ENCODE results near the gene WNT6. TPM values are rescaled to one million over a fixed set of nuclear protein-coding genes. Genes with fewer than 3 reads are reported as not detected.
A peak's percentile ranks its signal among the peaks of the same experiment; 100 is the strongest.

The WNT6 gene
- total RNA-seq, 2 donors from 2014 or later = not detected

DNA sequence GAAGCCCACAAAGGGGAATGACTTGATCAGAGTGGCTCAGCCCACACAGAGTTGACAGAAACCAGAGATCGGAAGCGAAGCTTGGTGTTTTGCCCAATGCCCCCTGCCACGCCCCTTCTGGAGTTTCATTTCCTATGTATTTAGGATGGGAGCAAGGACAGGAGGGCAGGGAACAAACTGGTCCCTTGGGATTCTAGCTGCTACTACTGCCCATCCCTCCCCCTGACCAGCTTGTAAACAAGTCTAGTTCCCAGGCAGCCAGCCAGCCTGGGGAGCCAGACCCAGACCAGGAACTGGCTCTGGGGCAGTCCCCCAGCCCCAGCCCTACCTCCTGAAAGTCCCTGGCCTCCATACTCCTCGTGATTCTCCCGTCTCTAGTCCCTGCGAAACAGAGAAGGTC is 8.3 kb downstream of the WNT6 start:
- peaks cover 96% of the 10 kb centered on the region for H3K27me3 Mint-ChIP-seq (ENCODE audit: insufficient read depth)
- 78 to 100% methylated on average over 1 to 6 of the region's 6 CpGs for WGBS, 2 experiments (ENCODE audit: insufficient coverage in 1 of 2, insufficient read length in 1 of 2)

DNA sequence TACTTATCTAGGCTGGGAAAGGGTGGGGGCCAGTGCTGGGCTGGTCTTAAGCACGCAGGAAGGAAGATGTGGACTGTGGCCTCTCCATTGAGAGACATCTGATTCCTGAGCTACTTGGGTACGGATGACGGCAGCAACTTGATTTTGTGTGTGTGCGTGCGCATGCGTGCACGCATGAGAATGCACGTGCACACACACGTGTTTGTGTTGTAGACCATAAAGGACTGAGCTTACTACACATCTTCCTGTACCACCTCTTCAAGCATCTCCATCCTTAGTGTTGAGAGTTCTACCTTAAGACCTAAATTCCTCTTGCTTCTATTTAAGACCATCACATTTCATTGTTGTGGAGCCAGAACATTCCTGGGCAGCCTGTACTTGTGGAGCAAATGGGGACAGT is 9.5 kb downstream of the WNT6 start:
- Histone ChIP-seq H3K36me3 (ENCODE audit: control insufficient read depth, insufficient read depth, low read length) (no peaks in the 10 kb centered on the region), H3K4me1 (ENCODE audit: control insufficient read depth, insufficient read depth, low read length) (no peaks in the 10 kb centered on the region), H3K4me3 (ENCODE audit: low read length) (no peak overlapping the region), H3K9ac (ENCODE audit: extremely low read depth, low read length, poor library complexity, severe bottlenecking) (no peak overlapping the region), H3K27me3 (ENCODE audit: control insufficient read depth, insufficient read depth, low read length, poor library complexity, severe bottlenecking) (peaks cover 95% of the 10 kb centered on the region), H3K27ac (ENCODE audit: low read depth, low read length) (no peak overlapping the region), H3K9me3 (ENCODE audit: control insufficient read depth, low read length) (no peaks in the 10 kb centered on the region)
- no peak overlapping the region for H3K27ac Mint-ChIP-seq
- no peaks in the 10 kb centered on the region for H3K36me3 Mint-ChIP-seq (ENCODE audit: low read depth)
- H3K27me3 Mint-ChIP-seq (ENCODE audit: insufficient read depth) = peaks cover 96% of the 10 kb centered on the region
- no peak overlapping the region for H3K4me3 Mint-ChIP-seq
- peaks cover 4% of the 10 kb centered on the region for H3K4me1 Mint-ChIP-seq
- 88 to 91% methylated on average over 9 of the region's 9 CpGs for WGBS, 2 experiments (ENCODE audit: insufficient coverage in 1 of 2, insufficient read length in 1 of 2)
- no peak for DNase-seq
- no peaks in the 10 kb centered on the region for H3K9me3 Mint-ChIP-seq
- TF ChIP-seq, protein P1, sequence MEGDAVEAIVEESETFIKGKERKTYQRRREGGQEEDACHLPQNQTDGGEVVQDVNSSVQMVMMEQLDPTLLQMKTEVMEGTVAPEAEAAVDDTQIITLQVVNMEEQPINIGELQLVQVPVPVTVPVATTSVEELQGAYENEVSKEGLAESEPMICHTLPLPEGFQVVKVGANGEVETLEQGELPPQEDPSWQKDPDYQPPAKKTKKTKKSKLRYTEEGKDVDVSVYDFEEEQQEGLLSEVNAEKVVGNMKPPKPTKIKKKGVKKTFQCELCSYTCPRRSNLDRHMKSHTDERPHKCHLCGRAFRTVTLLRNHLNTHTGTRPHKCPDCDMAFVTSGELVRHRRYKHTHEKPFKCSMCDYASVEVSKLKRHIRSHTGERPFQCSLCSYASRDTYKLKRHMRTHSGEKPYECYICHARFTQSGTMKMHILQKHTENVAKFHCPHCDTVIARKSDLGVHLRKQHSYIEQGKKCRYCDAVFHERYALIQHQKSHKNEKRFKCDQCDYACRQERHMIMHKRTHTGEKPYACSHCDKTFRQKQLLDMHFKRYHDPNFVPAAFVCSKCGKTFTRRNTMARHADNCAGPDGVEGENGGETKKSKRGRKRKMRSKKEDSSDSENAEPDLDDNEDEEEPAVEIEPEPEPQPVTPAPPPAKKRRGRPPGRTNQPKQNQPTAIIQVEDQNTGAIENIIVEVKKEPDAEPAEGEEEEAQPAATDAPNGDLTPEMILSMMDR (conservative IDR thresholded peaks at IDR 0.05) = no peak

More for the DNA sequence above, 8.3 kb downstream of the WNT6 start:
- H3K4me1 Mint-ChIP-seq = peaks cover under 1% of the 10 kb centered on the region
- no peak overlapping the region for H3K4me3 Mint-ChIP-seq
- H3K36me3 ChIP-seq (ENCODE audit: control insufficient read depth, insufficient read depth, low read length) = no peaks in the 10 kb centered on the region
- peaks cover 95% of the 10 kb centered on the region for H3K27me3 ChIP-seq (ENCODE audit: control insufficient read depth, insufficient read depth, low read length, poor library complexity, severe bottlenecking)
- no peak overlapping the region for H3K9ac ChIP-seq (ENCODE audit: extremely low read depth, low read length, poor library complexity, severe bottlenecking)
- H3K36me3 Mint-ChIP-seq (ENCODE audit: low read depth) = no peaks in the 10 kb centered on the region
- no peak overlapping the region for H3K27ac ChIP-seq (ENCODE audit: low read depth, low read length)
- H3K4me3 ChIP-seq (ENCODE audit: low read length) = no peak overlapping the region
- TF ChIP-seq, protein P1 (conservative IDR thresholded peaks at IDR 0.05) = no peak
- no peaks in the 10 kb centered on the region for H3K9me3 ChIP-seq (ENCODE audit: control insufficient read depth, low read length)
- H3K27ac Mint-ChIP-seq = no peak overlapping the region
- no peaks in the 10 kb centered on the region for H3K4me1 ChIP-seq (ENCODE audit: control insufficient read depth, insufficient read depth, low read length)
- DNase-seq = no peak
- H3K9me3 Mint-ChIP-seq = no peaks in the 10 kb centered on the region

DNA sequence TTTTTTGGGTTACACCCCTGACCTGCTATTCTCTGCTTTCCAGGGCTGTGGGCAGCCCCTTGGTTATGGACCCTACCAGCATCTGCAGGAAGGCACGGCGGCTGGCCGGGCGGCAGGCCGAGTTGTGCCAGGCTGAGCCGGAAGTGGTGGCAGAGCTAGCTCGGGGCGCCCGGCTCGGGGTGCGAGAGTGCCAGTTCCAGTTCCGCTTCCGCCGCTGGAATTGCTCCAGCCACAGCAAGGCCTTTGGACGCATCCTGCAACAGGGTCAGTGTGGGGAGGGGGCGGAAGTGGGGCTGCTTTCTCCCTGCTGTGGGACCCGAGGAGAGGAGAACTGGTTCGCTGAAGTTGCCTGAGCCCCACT is 11.4 kb downstream of the WNT6 start:
- TF ChIP-seq, protein P1 (conservative IDR thresholded peaks at IDR 0.05) = no peak
- Histone ChIP-seq H3K9ac (ENCODE audit: extremely low read depth, low read length, poor library complexity, severe bottlenecking) (no peak overlapping the region), H3K9me3 (ENCODE audit: control insufficient read depth, low read length) (peaks cover 4% of the 10 kb centered on the region), H3K4me1 (ENCODE audit: control insufficient read depth, insufficient read depth, low read length) (no peaks in the 10 kb centered on the region), H3K27me3 (ENCODE audit: control insufficient read depth, insufficient read depth, low read length, poor library complexity, severe bottlenecking) (peaks cover 99% of the 10 kb centered on the region), H3K27ac (ENCODE audit: low read depth, low read length) (no peak overlapping the region), H3K36me3 (ENCODE audit: control insufficient read depth, insufficient read depth, low read length) (no peaks in the 10 kb centered on the region), H3K4me3 (ENCODE audit: low read length) (no peak overlapping the region)
- Mint-ChIP-seq H3K4me1 (peaks cover 4% of the 10 kb centered on the region), H3K27ac (no peak overlapping the region), H3K27me3 (ENCODE audit: insufficient read depth) (peaks cover 99% of the 10 kb centered on the region), H3K4me3 (no peak overlapping the region), H3K36me3 (ENCODE audit: low read depth) (no peaks in the 10 kb centered on the region), H3K9me3 (no peaks in the 10 kb centered on the region)
- 60 to 83% methylated on average over 1 to 18 of the region's 18 CpGs for WGBS, 2 experiments (ENCODE audit: insufficient coverage in 1 of 2, insufficient read length in 1 of 2)
- DNase-seq = peak; percentile 49

All from endodermal cell (in vitro differentiated cells).